Measurements from ENCODE around the gene ATP6V1F. TPM values are rescaled to one million over a fixed set of nuclear protein-coding genes. Genes with fewer than 3 reads are reported as not detected.

Gene ATP6V1F
- total RNA-seq, 6 experiments from 2014 or later, result 179 to 212 (median 193) TPM

DNA sequence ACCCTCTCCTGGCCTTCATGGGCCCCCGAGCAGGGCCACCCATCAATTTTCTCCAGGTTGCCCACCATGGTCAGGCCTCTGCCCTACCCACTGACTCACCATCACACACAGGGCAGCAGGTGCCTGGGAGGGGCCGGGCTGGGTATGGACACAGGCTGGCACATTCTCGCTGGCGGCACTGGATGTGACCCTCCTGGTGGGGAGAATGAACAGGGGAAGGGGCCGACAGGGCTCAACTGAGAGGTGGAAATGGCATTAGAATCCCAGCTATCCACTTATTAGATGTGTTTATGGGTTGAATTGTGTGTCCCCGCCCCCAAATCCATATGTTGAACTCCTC lies 31.4 kb downstream of the ATP6V1F start:
- Mint-ChIP-seq H3K4me3 (no peak overlapping the region), H3K27me3 (ENCODE audit: insufficient read depth) (peaks cover 20% of the 10 kb centered on the region), H3K36me3 (ENCODE audit: low read depth) (no peaks in the 10 kb centered on the region), H3K9me3 (no peaks in the 10 kb centered on the region), H3K27ac (no peak overlapping the region), H3K4me1 (ENCODE audit: low read depth) (peaks cover 17% of the 10 kb centered on the region; the same call in 1 of the 2 replicates)
- TF ChIP-seq, protein P1, sequence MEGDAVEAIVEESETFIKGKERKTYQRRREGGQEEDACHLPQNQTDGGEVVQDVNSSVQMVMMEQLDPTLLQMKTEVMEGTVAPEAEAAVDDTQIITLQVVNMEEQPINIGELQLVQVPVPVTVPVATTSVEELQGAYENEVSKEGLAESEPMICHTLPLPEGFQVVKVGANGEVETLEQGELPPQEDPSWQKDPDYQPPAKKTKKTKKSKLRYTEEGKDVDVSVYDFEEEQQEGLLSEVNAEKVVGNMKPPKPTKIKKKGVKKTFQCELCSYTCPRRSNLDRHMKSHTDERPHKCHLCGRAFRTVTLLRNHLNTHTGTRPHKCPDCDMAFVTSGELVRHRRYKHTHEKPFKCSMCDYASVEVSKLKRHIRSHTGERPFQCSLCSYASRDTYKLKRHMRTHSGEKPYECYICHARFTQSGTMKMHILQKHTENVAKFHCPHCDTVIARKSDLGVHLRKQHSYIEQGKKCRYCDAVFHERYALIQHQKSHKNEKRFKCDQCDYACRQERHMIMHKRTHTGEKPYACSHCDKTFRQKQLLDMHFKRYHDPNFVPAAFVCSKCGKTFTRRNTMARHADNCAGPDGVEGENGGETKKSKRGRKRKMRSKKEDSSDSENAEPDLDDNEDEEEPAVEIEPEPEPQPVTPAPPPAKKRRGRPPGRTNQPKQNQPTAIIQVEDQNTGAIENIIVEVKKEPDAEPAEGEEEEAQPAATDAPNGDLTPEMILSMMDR (IDR thresholded peaks at IDR 0.05), result no peak
- no peak for DNase-seq

DNA sequence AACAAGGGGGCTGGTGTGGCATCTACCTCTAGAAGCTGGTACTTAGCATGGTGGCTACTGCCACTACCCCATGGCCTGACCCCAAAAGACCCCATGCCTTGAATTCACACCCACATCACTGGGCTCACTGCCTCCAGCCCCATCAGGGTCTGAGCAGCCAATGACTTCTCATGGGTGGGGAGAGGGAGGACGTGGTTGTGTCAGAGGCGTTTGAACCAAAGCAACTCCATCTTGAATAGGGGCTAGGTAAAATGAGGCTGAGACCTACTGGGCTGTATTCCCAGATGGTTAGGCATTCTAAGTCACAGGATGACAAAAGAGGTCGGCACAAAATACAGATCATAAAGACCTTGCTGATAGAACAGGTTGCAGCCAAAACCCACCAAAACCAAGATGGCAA lies 32.7 kb downstream of the ATP6V1F start:
- TF ChIP-seq, protein P1 (IDR thresholded peaks at IDR 0.05), result no peak
- H3K36me3 Mint-ChIP-seq (ENCODE audit: low read depth), result no peaks in the 10 kb centered on the region
- no peak overlapping the region for H3K27ac Mint-ChIP-seq
- H3K27me3 Mint-ChIP-seq (ENCODE audit: insufficient read depth), result peaks cover 21% of the 10 kb centered on the region
- peaks cover 17% of the 10 kb centered on the region; the same call in 1 of the 2 replicates for H3K4me1 Mint-ChIP-seq (ENCODE audit: low read depth)
- no peaks in the 10 kb centered on the region for H3K9me3 Mint-ChIP-seq
- H3K4me3 Mint-ChIP-seq, result no peak overlapping the region
- no peak for DNase-seq

DNA sequence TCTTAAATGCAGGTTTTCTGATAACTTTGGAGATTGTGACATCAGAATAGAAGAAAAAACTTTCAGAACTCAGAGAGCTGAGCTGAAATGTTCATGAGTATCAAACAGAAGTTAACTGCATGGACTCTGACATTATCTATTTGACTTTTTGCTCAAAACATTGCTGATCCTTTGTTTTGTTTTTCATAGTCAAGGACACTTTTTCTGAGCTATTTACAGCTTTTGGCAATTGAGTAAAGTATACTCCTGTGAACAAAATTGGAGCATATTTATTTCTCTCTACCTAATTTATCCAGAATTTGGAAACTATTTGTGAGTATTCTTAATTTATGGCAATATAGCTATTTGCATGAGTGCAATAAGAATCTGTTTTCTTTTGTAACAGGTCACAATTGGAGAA lies 36.7 kb downstream of the ATP6V1F start:
- Mint-ChIP-seq H3K9me3 (no peaks in the 10 kb centered on the region), H3K36me3 (ENCODE audit: low read depth) (no peaks in the 10 kb centered on the region), H3K4me3 (no peak overlapping the region), H3K27me3 (ENCODE audit: insufficient read depth) (peaks cover 26% of the 10 kb centered on the region), H3K27ac (no peak overlapping the region), H3K4me1 (ENCODE audit: low read depth) (peaks cover 25% of the 10 kb centered on the region)
- TF ChIP-seq, protein P1 (IDR thresholded peaks at IDR 0.05), result no peak
- no peak for DNase-seq

DNA sequence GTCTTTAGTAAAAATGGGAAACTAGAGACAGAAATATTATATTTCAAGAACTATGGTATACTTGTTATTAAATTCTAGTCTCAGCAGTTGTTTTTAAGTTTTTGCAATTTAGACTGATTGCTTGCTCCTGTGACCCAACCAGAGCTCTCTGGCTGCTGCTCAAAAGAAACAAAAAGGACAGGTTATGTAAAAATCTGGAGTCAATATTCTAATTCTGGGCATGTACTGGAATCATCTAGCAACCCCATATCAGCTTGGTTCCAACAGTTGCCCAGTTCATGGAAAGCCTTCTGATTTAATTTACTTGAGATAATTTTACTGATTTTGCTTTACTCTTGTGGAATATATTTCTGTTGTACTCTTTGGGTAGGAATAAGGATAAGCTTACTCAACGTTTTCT lies 37.6 kb downstream of the ATP6V1F start:
- Mint-ChIP-seq H3K27me3 (ENCODE audit: insufficient read depth) (peaks cover 28% of the 10 kb centered on the region), H3K36me3 (ENCODE audit: low read depth) (no peaks in the 10 kb centered on the region)

DNA sequence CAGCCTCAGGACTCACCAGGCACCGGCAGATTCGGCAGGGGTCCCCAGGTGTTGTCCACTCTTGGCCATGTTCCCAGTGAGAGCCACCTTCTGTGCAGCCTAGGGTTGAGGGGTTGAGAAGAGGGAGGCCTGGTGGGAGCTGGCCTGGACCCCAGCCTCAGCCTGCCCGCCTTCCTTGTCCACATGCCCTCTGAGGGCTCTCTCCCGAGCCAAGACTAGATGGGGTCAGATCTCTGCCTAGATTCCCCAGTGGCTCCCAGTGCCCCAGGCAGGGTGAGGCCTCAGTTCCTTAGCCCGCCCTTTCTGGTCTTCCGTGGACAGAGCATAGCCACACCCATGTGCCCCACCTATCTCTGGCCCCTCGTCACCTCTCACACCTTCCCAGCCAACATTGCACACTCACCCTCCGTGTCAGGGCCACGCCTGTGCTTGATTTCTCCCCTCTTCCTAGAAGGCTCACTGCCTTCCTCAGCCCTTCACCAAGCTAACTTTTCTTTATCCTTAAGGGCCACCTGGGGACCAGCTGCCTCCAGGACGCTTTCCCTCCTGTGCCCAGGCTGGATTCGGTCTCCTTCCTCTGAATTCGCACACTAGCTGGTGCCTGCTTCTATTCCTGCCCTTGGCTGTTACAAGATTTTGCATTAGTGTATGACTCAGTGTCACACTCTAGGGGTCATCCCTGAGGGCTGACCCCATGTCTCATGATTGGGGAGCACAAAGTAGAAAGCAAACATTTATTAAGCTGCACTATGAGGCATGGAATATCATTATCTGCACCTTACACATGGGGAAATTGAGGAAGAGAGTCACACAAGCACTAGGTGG lies 40.3 kb downstream of the ATP6V1F start:
- Mint-ChIP-seq H3K36me3 (ENCODE audit: low read depth) (no peaks in the 10 kb centered on the region), H3K27me3 (ENCODE audit: insufficient read depth) (peaks cover 30% of the 10 kb centered on the region), H3K4me1 (ENCODE audit: low read depth) (peaks cover 14% of the 10 kb centered on the region), H3K27ac (no peak overlapping the region), H3K9me3 (no peaks in the 10 kb centered on the region), H3K4me3 (no peak overlapping the region)
- no peak for DNase-seq
- TF ChIP-seq, protein P1 (IDR thresholded peaks at IDR 0.05), result no peak

More for the DNA sequence above, 37.6 kb downstream of the ATP6V1F start:
- no peak overlapping the region for H3K27ac Mint-ChIP-seq
- TF ChIP-seq, protein P1 (IDR thresholded peaks at IDR 0.05), result no peak
- H3K4me3 Mint-ChIP-seq, result no peak overlapping the region
- H3K9me3 Mint-ChIP-seq, result no peaks in the 10 kb centered on the region
- H3K4me1 Mint-ChIP-seq (ENCODE audit: low read depth), result peaks cover 25% of the 10 kb centered on the region
- no peak for DNase-seq

Measured in HFFc6 (cell line).